ENCODE results near the gene SNX5. TPM values are rescaled to one million over a fixed set of nuclear protein-coding genes. Genes with fewer than 3 reads are reported as not detected.

SNX5 gene
- polyA plus RNA-seq: 51.8 and 82.4 TPM in 2 replicates

DNA sequence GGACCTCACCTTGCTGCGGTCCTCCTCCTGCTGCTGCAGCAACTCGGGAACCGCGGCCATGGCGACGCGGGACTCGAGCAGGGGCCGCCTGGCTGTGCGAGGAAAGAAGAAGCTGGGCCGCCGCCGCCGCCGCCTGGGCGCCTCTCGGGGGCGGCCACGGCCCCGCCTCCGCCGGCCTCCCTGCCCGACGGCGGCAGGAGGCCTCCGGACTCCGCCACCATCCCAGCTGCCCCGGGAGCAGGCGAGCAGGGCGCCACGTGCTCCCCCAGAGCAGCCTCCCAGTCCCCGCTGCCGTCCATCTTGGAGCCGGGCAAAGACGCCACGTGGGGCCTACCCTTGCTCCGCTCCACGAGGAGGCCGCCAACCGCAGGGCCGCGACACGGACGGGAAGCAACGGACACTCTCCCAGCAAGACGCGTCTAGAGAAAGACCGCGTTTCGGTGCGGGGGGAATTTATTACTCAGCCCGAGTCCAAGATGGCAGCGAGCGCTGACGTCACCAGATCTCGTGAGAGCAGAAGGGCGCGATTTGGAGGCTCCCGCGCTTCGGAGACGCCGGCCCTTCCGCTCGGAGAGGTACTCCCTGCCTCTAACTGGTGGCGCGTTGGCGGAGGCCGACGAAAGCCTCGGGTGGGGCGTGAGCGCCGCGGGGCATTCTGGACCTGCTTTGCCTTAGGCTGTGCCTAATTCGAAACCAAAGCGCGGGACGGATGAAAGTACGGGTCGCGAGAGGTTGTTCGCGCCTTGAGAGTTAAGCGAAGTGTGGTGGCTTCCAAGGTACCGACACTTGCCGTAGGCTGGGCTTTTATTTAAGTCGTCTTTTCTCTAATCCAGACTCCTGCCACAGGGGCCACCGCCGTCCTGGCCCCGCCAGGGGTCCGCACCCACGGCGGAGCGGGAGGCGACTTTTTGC, at the start of gene SNX5, which contains the start of gene MGME1:
Gene SNX5 (minus strand): TSS at position 429 of the 912 bp plus-strand sequence. CDS start 369 bp downstream, at position 60.
Gene MGME1 (plus strand): TSS at position 653 of the 912 bp plus-strand sequence. CDS start 842 bp downstream, outside the sequence.

Other genes with a start within 250 kb of the SNX5 start
- 1.2 and 1.9 TPM in 2 replicates for gene MGME1, start 224 bp upstream of the SNX5 start, polyA plus RNA-seq
- gene OVOL2, start 89.1 kb upstream of the SNX5 start, polyA plus RNA-seq: 0.98 TPM in 1 of 2 replicates, not detected in the other
- gene KAT14, start 169.1 kb upstream of the SNX5 start, polyA plus RNA-seq: 8.1 and 12.0 TPM in 2 replicates
- 23.1 and 27.3 TPM in 2 replicates for gene PET117, start 169.1 kb upstream of the SNX5 start, polyA plus RNA-seq

All from Purkinje cell (primary cell).